ENCODE data around the gene HDAC7. TPM values are rescaled to one million over a fixed set of nuclear protein-coding genes. Genes with fewer than 3 reads are reported as not detected.

Gene HDAC7
- total RNA-seq, 2 donors from 2014 or later: 39.5 to 67.7 TPM

DNA sequence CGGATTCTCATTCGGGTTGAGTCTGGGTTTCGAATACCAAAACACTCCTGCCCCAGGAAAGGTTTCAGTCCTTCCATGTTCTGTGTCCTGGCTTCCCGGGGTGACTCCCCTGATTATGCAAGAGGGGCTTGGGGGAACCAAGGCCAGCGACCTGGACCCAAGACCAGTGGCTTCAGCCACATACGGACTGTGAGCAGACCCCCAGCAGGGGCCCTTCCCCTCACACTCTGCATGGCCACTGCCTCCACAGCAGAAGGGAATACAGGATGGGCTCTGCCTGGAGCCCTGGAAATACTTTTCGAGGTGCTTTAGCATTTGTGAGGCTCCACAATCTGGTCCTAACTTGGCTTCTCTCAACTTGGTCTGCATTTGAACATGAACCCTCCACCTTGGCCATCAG lies 19.1 kb downstream of the HDAC7 start:
- intact Hi-C loops (cut with DNase I): no loop called here
- 92% methylated on average over 7 of the region's 7 CpGs for WGBS
- no peak overlapping the region for H3K27ac ChIP-seq

GRCh38 chr12:47799357-47799955 lies 20.2 kb downstream of the HDAC7 start:
- no peaks in the 10 kb centered on the region for H3K9me3 ChIP-seq
- TF ChIP-seq POLR2A (IDR thresholded peaks at IDR 0.05) (no peak), CTCF (IDR thresholded peaks at IDR 0.05) (no peak), POLR2AphosphoS5 (IDR thresholded peaks at IDR 0.05) (no peak)
- no peak for DNase-seq (ENCODE audit: low spot score)
- H3K36me3 ChIP-seq: peaks cover 4 to 27% of the 10 kb centered on the region in 2 donors
- intact Hi-C loops (cut with DNase I): loop anchor here (5.0 kb wide), 1 partner anchor 38 kb away; no protein-coding TSS in a partner anchor
- WGBS: 74% methylated on average over 4 of the region's 7 CpGs
- peaks cover 12% of the 10 kb centered on the region for H3K4me1 ChIP-seq (replicated peaks)
- H3K27me3 ChIP-seq (replicated peaks; ENCODE audit: insufficient read depth): no peaks in the 10 kb centered on the region
- H3K4me3 ChIP-seq: no peak overlapping the region
- no peak overlapping the region for H3K27ac ChIP-seq

More for the DNA sequence above, 19.1 kb downstream of the HDAC7 start:
- H3K9me3 ChIP-seq: no peaks in the 10 kb centered on the region
- peaks cover 18% of the 10 kb centered on the region for H3K4me1 ChIP-seq (replicated peaks)
- TF ChIP-seq POLR2AphosphoS5 (IDR thresholded peaks at IDR 0.05) (no peak), POLR2A (IDR thresholded peaks at IDR 0.05) (no peak), CTCF (IDR thresholded peaks at IDR 0.05) (no peak)
- peaks cover 4 to 16% of the 10 kb centered on the region in 2 donors for H3K36me3 ChIP-seq
- no peak for DNase-seq (ENCODE audit: low spot score)
- no peaks in the 10 kb centered on the region for H3K27me3 ChIP-seq (replicated peaks; ENCODE audit: insufficient read depth)
- H3K4me3 ChIP-seq: no peak overlapping the region

- intact Hi-C loops (cut with DNase I): loop anchor here (5.0 kb wide), 1 partner anchor 39 kb away; no protein-coding TSS in a partner anchor
- no peak for TF ChIP-seq CTCF (IDR thresholded peaks at IDR 0.05)
- TF ChIP-seq POLR2A (IDR thresholded peaks at IDR 0.05): no peak
- TF ChIP-seq POLR2AphosphoS5 (IDR thresholded peaks at IDR 0.05): no peak
- H3K4me1 ChIP-seq (replicated peaks): peaks cover 12% of the 10 kb centered on the region
- 88% methylated on average over 16 of the region's 17 CpGs for WGBS
- no peak for DNase-seq (ENCODE audit: low spot score)
- H3K27ac ChIP-seq: no peak overlapping the region
- no peaks in the 10 kb centered on the region for H3K9me3 ChIP-seq
- H3K4me3 ChIP-seq: no peak overlapping the region
- H3K27me3 ChIP-seq (replicated peaks; ENCODE audit: insufficient read depth): no peaks in the 10 kb centered on the region
- H3K36me3 ChIP-seq: peaks cover 4 to 27% of the 10 kb centered on the region in 2 donors
These were observed 21.2 kb downstream of the HDAC7 start for GRCh38 chr12:47798382-47798948.

GRCh38 chr12:47797441-47797840 lies 22.3 kb downstream of the HDAC7 start:
- WGBS: 78% methylated on average over 10 of the region's 10 CpGs

More at GRCh38 chr12:47797441-47797840, 22.3 kb downstream of the HDAC7 start:
- Histone ChIP-seq H3K9me3 (no peaks in the 10 kb centered on the region), H3K4me3 (no peak overlapping the region), H3K36me3 (peaks cover 4 to 27% of the 10 kb centered on the region in 2 donors), H3K27me3 (replicated peaks; ENCODE audit: insufficient read depth) (no peaks in the 10 kb centered on the region), H3K4me1 (replicated peaks) (peaks cover 12% of the 10 kb centered on the region), H3K27ac (no peak overlapping the region)
- DNase-seq (ENCODE audit: low spot score): no peak
- TF ChIP-seq POLR2AphosphoS5 (IDR thresholded peaks at IDR 0.05) (no peak), CTCF (IDR thresholded peaks at IDR 0.05) (peak in 1 of 4 experiments; percentile 38)
- intact Hi-C loops (cut with DNase I): loop anchor here (5.0 kb wide), 1 partner anchor 40 kb away; no protein-coding TSS in a partner anchor

Measured in prostate gland (tissue), 2 donors.